Activated T-cell treated with anti-CD3 and anti-CD28 coated beads, Interleukin-2, amount 50 U/mL, for 48 hours (primary cell): ENCODE measurements around the gene SSTR3.
A peak's percentile ranks its signal among the peaks of the same experiment; 100 is the strongest.
"Not testable (repeated sequence)": the region's sequence is repeated elsewhere in the genome, so short reads cannot be mapped to it uniquely, and the experiment has no call there.

Experiments used
- DNase-seq, 2 experiments: peaks; one replicate each; pipeline ENCODE4 v3.0.0-alpha.2; 2020

The SSTR3 gene

GRCh38 chr22:37210041-37210803, 2.1 kb downstream of the SSTR3 start:
- DNase-seq: no peak

GRCh38 chr22:37209140-37209845, 3.0 kb downstream of the SSTR3 start:
- no peak for DNase-seq

DNA sequence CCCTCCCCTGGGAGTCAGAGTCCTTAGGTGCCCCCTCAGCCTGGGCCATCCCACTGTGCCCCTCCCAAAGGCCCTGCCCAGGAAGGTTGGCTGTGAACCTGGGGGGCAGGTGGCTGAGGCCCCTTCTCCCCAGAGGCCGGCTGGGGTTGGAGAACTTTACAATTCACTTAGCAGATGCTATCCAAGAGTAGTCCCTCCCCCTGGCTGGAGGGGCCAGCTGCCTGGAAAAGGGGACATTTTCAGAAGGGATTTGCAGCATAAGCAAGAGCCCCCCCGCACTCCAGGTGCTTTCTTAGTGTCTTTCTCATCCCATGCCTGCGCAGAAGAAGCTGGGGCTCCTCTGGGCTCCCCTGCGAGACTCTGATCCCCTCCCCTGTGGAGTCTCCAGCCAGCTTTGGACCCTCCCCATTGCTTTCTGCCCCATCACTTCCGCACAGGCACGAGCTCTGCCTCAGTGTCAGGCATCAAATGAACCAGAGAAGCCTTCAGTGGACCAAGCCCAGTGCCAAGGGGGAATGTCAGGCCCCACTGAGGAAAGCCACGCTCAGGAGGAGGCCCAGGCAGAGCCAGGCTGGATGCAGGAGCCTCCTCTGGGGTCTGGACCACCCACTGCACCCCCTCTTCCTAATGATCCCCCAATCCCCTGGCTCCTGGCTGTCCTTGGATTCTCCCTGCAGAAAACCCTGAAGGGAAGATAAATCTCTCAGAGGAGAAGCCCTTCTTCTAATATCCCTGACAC, 3.7 kb downstream of the SSTR3 start:
- DNase-seq: no peak

DNA sequence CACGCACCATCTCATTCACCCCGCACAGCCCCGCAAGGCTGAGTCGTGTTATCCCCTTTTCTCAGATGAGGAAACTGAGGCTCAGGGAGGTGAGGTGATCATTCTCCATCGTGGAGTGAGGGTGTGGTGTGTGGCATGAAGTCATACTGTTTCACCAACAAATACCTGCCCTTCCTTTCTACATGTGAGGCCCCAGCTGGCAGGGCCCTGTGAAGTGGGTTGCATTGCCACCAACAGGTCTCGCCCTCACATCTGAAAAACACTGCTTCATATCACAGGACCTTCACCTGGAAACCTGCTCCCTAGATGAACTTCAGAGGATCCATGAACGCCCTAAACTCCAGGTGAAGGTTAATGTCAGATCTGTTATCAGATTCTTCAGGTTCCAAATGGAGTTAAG, 4.3 kb downstream of the SSTR3 start:
- no peak for DNase-seq

- no peak for DNase-seq
Observed at GRCh38 chr22:37206841-37207821, 5.1 kb downstream of the SSTR3 start.

- no peak for DNase-seq
Observed at GRCh38 chr22:37206118-37206840, 6.0 kb downstream of the SSTR3 start.

DNA sequence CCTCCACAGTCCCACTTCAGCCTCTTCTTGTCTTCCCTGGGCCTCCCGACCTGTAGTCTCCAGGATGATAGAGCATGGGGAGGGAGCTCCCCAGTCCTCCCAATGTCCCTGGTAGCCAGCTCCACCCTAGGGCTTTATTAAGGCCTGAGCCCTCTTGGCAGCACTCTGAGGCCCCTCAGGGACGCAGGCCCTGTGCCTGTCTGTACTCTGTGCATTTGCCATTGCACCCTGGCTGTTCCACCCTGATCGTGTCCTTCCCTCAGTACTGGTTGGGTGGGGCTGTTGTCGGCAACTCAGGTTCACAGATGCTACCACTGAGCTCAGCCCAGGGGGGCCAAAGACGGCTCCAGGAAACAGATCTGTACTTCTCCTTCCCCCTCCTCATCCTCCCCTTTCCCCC, 7.2 kb downstream of the SSTR3 start:
- DNase-seq: no peak

GRCh38 chr22:37204045-37204655, 8.1 kb downstream of the SSTR3 start:
- no peak for DNase-seq

DNA sequence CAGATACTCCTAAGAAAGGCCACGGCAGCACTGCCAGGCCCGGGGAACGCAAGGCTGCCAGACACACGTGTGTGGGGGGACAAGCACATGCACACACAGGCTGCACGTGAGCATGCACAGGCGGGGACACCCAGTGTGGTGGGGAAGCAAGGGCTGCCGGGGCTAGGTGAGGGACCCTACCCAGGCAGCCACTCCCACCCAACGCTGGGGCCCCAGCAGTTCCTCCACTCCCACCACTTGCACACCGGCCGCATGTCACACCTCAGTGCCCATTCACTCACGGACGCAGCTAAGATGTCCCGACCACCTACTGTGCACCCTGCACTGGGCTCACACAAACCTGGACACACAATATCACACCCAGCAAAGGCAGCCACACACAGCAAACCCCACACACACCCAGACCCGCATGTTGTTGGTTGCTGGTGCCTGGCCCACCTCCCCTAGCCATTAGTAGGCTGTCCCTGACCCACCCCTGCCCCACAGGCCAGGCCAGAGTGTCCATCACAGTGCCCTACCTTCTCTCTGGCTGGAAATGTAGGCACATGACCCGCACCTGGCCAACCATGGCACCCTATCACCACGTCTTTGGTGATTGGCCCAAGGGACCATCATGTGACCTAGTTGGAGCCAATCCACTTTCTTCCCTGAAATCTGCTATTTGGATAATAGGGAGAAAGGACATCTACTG, 8.8 kb downstream of the SSTR3 start:
- no peak for DNase-seq

GRCh38 chr22:37202716-37203115, 9.6 kb downstream of the SSTR3 start:
- DNase-seq: no peak

DNA sequence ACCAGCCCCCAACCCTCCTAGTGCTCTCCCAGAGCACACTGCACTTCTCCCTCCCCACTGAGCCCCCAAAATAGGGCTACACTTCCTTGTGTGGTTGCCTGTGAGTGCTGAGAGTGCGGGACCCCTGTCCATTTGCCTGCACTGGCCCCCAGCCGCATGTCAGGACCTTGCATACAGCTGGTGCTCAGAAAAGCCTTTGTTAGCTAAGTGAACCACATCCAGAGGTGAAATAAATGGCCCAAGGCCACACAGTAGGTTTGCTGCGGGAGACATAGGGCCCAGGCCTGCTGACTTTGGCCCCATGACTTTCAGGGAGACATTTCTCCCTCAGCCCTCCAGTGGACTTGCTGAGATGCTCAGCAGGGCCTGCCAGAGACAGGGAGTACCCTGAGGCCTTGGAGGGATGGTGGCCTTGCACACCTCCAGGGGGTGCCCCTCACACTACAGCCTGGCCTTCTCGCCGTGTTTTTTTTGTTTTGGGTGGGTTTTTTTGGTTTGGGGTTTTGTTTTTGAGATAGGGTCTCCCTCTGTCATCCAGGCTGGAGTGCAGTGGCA, 10.2 kb downstream of the SSTR3 start:
- DNase-seq: no peak

DNA sequence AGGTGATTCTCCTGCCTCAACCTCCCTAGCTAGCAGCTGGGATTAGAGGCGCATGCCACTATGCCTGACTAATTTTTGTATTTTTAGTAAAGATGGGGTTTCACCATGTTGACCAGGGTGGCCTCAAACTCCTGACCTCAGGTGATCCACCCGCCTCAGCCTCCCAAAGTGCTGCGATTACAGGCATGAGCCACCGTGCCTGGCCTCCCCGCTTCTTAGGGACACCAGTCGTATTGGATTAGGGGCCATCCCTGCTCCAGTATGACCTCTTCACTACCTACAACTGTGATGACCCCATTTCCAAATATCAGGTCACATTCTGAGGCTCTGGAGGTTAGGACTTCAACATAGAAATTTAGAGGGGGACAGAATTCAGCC, 10.8 kb downstream of the SSTR3 start:
- not testable (repeated sequence) for DNase-seq

- no peak for DNase-seq
Observed at GRCh38 chr22:37199760-37200108, 12.5 kb downstream of the SSTR3 start.

- peak; percentile 100 for DNase-seq
Observed at GRCh38 chr22:37199103-37199759, 13.0 kb downstream of the SSTR3 start.

DNA sequence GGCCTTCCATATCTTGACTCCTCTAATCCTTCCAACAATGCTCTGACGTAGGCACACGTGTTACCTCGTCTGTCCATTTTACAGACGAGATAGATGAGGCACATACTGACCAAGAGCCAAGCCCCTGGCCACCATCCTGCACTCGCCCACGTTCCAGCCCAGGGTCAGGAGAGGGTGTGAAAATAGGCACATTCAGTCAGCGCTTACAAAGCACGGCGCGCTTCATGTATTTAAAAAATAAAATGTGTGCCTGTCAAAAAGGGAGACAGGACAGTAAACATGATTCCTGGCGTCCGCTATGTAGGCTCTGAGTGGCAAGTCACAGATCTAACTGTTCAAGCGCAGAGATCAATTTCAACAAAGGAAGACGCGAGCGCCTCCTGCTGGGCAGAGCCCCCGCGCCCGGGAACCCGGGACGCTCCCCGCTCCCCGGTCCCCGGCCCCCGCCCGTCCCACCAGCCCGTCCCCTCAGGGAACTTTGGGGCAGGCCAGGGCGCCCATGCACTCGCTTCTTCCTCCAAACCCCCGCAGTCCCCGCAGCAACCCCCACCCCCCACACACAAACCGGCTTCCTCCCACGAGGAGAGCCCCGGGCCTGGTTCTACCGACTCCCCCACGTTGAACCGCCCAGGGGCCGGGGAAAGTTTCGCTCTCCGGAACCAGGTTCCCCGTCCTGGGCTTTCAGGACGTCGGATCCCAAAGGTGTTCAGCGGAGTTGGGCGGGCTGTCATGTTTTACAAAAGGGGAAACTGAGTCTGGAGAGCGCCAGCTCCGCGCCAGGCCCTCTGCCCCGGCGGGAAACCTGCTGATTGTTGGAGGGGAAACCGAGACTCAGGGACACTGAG, 13.8 kb downstream of the SSTR3 start:
- peak; percentile 97 to 98 for DNase-seq

- no peak for DNase-seq
Observed at GRCh38 chr22:37197451-37198257, 14.6 kb downstream of the SSTR3 start.

DNA sequence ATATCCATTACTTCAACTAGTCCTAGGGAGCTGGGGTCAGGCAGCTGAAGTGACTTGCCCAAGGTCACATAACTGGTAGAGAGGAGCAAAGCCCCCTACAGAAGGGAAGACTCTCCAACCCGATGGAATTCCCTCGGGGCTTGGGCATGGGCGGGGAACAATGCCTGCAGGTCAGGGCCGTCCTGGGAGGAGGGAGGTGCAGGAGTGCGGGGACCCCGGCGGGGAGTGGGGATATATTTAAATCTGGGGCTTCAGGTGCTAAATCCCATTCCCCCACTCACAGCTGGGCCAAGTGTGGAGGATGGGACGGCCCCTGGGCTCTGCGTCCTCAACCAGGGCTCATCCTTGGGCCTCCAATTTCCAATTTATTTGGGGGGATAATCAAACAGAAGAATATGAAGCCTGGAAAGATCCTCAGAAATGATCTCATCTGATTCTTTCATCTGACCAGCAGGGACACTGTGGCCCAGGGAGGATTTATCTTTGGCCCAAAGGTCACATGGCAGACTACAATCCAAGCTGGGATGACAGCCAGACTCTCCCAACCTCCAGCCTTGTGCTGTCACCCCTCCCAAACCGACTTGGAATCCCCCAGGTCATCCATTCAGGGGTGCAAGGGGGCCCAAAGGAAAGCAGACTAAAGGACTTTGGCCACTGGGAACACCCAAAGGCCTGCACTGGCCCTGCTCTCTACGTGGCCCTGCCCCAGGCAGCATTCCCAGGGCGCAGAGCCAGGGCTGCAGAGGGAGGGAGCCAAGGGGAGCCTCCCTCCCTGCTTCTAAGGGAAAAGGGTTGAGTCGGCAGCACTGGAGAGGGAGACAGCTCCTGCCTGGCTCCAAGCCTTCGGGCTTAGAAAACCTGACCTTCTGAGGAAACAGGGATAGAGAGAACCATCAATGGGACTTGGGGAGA, 15.5 kb downstream of the SSTR3 start:
- DNase-seq: no peak
